ENCODE measurements around the gene ERAP2. TPM values are rescaled to one million over a fixed set of nuclear protein-coding genes. Genes with fewer than 3 reads are reported as not detected.
"Not testable (repeated sequence)": the region's sequence is repeated elsewhere in the genome, so short reads cannot be mapped to it uniquely, and the experiment has no call there.

The ERAP2 gene
- polyA plus RNA-seq, 1 donor (not counting 4 experiments of a cell fraction or from before 2014, with no cell fraction given): 41.0 TPM

GRCh38 chr5:96930589-96930988, 54.3 kb downstream of the ERAP2 start:
- FAIRE-seq: no peak
- no peak for TF ChIP-seq EZH2 (IDR thresholded peaks at IDR 0.05; ENCODE audit: low read length)
- TF ChIP-seq, protein P1, sequence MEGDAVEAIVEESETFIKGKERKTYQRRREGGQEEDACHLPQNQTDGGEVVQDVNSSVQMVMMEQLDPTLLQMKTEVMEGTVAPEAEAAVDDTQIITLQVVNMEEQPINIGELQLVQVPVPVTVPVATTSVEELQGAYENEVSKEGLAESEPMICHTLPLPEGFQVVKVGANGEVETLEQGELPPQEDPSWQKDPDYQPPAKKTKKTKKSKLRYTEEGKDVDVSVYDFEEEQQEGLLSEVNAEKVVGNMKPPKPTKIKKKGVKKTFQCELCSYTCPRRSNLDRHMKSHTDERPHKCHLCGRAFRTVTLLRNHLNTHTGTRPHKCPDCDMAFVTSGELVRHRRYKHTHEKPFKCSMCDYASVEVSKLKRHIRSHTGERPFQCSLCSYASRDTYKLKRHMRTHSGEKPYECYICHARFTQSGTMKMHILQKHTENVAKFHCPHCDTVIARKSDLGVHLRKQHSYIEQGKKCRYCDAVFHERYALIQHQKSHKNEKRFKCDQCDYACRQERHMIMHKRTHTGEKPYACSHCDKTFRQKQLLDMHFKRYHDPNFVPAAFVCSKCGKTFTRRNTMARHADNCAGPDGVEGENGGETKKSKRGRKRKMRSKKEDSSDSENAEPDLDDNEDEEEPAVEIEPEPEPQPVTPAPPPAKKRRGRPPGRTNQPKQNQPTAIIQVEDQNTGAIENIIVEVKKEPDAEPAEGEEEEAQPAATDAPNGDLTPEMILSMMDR (optimal IDR thresholded peaks at IDR 0.05 in 1 of 3, IDR thresholded peaks at IDR 0.05 in 1 of 3, conservative IDR thresholded peaks at IDR 0.05 in 1 of 3; ENCODE audit: extremely low read depth in 1 of 3, insufficient read depth in 2 of 3, low read length in 3 of 3): no peak

DNA sequence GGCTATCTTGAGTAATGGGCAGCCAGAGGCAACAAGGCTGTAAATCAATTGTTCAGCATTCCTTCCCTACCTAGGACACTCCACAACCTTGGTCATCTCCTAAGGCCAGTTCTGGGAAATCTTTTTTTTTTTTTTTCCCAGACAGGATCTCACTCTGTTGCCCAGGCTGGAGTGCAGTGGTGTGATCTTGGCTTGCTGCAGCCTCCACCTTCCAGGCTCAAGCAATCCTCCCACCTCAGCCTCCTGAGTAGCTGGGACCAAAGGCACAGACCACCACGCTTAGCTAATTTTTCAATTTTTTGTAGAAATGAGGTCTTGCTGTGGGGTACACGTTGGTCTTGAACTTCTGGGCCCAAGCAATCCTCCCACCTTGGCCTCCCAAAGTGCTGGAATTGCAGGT, 54.7 kb downstream of the ERAP2 start:
- H3K79me2 ChIP-seq (ENCODE audit: control insufficient read depth, insufficient read depth, low read length); H3K9ac ChIP-seq (ENCODE audit: control insufficient read depth, extremely low read depth, insufficient read depth, low read length); H3K4me3 ChIP-seq (ENCODE audit: control insufficient read depth in 2 of 3, extremely low read depth in 1 of 3, insufficient read depth in 2 of 3, low read depth in 1 of 3, low read length in 3 of 3); H3K36me3 ChIP-seq (ENCODE audit: control insufficient read depth in 2 of 2, extremely low read depth in 1 of 2, insufficient read depth in 2 of 2, low read length in 2 of 2); dilution Hi-C loops (cut with MboI; ENCODE audit: extremely low pct_ligation_motif_present, low sequenced_read_pairs); H4K20me1 ChIP-seq (ENCODE audit: control insufficient read depth, extremely low read depth, insufficient read depth, low read length); H3K4me2 ChIP-seq (ENCODE audit: control insufficient read depth, extremely low read depth, insufficient read depth, low read depth, low read length); DNase-seq (ENCODE audit: low read depth, low spot score); H3K9me3 ChIP-seq (ENCODE audit: control insufficient read depth, low read depth, low read length); H2AFZ ChIP-seq (ENCODE audit: control insufficient read depth, low read length); H3K27ac ChIP-seq (ENCODE audit: control insufficient read depth, insufficient read depth, low read length); H3K27me3 ChIP-seq (ENCODE audit: control insufficient read depth, extremely low read depth, insufficient read depth, low read length); FAIRE-seq; H3K9me1 ChIP-seq (ENCODE audit: control insufficient read depth, extremely low read depth, insufficient read depth, low read length): not testable (repeated sequence)
- H3K4me1 ChIP-seq (ENCODE audit: control insufficient read depth, extremely low read depth, insufficient read depth, low read length): peaks cover 24% of the 10 kb centered on the region

More at GRCh38 chr5:96930589-96930988, 54.3 kb downstream of the ERAP2 start:
- Histone ChIP-seq H3K4me1 (ENCODE audit: control insufficient read depth, extremely low read depth, insufficient read depth, low read length) (peaks cover 24% of the 10 kb centered on the region), H2AFZ (ENCODE audit: control insufficient read depth, low read length) (no peak overlapping the region), H3K4me3 (ENCODE audit: control insufficient read depth in 2 of 3, extremely low read depth in 1 of 3, insufficient read depth in 2 of 3, low read depth in 1 of 3, low read length in 3 of 3) (no peak overlapping the region), H3K27me3 (ENCODE audit: control insufficient read depth, extremely low read depth, insufficient read depth, low read length) (no peaks in the 10 kb centered on the region), H3K36me3 (ENCODE audit: control insufficient read depth in 2 of 2, extremely low read depth in 1 of 2, insufficient read depth in 2 of 2, low read length in 2 of 2) (no peaks in the 10 kb centered on the region), H3K9me3 (ENCODE audit: control insufficient read depth, low read depth, low read length) (no peaks in the 10 kb centered on the region), H3K4me2 (ENCODE audit: control insufficient read depth, extremely low read depth, insufficient read depth, low read depth, low read length) (no peak overlapping the region), H3K27ac (ENCODE audit: control insufficient read depth, insufficient read depth, low read length) (no peak overlapping the region), H3K79me2 (ENCODE audit: control insufficient read depth, insufficient read depth, low read length) (no peaks in the 10 kb centered on the region), H4K20me1 (ENCODE audit: control insufficient read depth, extremely low read depth, insufficient read depth, low read length) (no peaks in the 10 kb centered on the region), H3K9ac (ENCODE audit: control insufficient read depth, extremely low read depth, insufficient read depth, low read length) (no peak overlapping the region), H3K9me1 (ENCODE audit: control insufficient read depth, extremely low read depth, insufficient read depth, low read length) (no peaks in the 10 kb centered on the region)
- dilution Hi-C loops (cut with MboI; ENCODE audit: extremely low pct_ligation_motif_present, low sequenced_read_pairs): no loop called here
- no peak for DNase-seq (ENCODE audit: low read depth, low spot score)

DNA sequence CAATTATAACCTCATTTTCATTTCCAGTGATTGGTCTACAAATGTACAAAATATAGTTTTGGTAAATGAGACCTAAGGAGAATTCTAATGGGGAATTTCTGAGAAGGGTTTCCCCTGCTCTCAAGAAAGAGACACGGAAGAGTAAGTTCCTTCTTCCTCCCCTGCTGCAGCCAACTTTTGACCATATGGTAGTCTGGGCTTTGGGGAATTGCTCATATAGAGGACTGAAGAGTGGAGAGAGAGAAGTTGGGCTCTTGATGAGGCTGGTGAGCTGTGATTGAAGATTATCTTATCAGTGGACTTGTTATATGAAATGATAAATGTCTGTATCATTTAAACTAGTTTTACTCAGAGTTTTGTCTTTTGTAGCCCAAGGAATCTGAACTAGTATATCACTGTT, 55.3 kb downstream of the ERAP2 start:
- dilution Hi-C loops (cut with MboI; ENCODE audit: extremely low pct_ligation_motif_present, low sequenced_read_pairs): no loop called here
- Histone ChIP-seq H3K27ac (ENCODE audit: control insufficient read depth, insufficient read depth, low read length) (no peak overlapping the region), H3K4me1 (ENCODE audit: control insufficient read depth, extremely low read depth, insufficient read depth, low read length) (peaks cover 24% of the 10 kb centered on the region), H3K36me3 (ENCODE audit: control insufficient read depth in 2 of 2, extremely low read depth in 1 of 2, insufficient read depth in 2 of 2, low read length in 2 of 2) (no peaks in the 10 kb centered on the region), H3K9me1 (ENCODE audit: control insufficient read depth, extremely low read depth, insufficient read depth, low read length) (no peaks in the 10 kb centered on the region), H3K27me3 (ENCODE audit: control insufficient read depth, extremely low read depth, insufficient read depth, low read length) (no peaks in the 10 kb centered on the region), H3K4me3 (ENCODE audit: control insufficient read depth in 2 of 3, extremely low read depth in 1 of 3, insufficient read depth in 2 of 3, low read depth in 1 of 3, low read length in 3 of 3) (no peak overlapping the region), H3K9me3 (ENCODE audit: control insufficient read depth, low read depth, low read length) (no peaks in the 10 kb centered on the region), H3K79me2 (ENCODE audit: control insufficient read depth, insufficient read depth, low read length) (peaks cover 4% of the 10 kb centered on the region), H3K9ac (ENCODE audit: control insufficient read depth, extremely low read depth, insufficient read depth, low read length) (no peak overlapping the region), H4K20me1 (ENCODE audit: control insufficient read depth, extremely low read depth, insufficient read depth, low read length) (no peaks in the 10 kb centered on the region), H2AFZ (ENCODE audit: control insufficient read depth, low read length) (no peak overlapping the region), H3K4me2 (ENCODE audit: control insufficient read depth, extremely low read depth, insufficient read depth, low read depth, low read length) (no peak overlapping the region)
- DNase-seq (ENCODE audit: low read depth, low spot score) (no peak), FAIRE-seq (no peak)
- no peak for TF ChIP-seq EZH2 (IDR thresholded peaks at IDR 0.05; ENCODE audit: low read length)
- TF ChIP-seq, protein P1 (optimal IDR thresholded peaks at IDR 0.05 in 1 of 3, IDR thresholded peaks at IDR 0.05 in 1 of 3, conservative IDR thresholded peaks at IDR 0.05 in 1 of 3; ENCODE audit: extremely low read depth in 1 of 3, insufficient read depth in 2 of 3, low read length in 3 of 3): no peak
